ENCODE measurements around the gene RPL18A.
A peak's percentile ranks its signal among the peaks of the same experiment; 100 is the strongest.

RPL18A gene

GRCh38 chr19:17873786-17874757, 14.4 kb downstream of the RPL18A start:
- Histone ChIP-seq H3K4me3 (ENCODE audit: low read depth, low read length) (peak overlapping the region; percentile 3), H3K27ac (no peak overlapping the region), H3K27me3 (replicated peaks) (peaks cover 44% of the 10 kb centered on the region), H3K36me3 (replicated peaks) (no peaks in the 10 kb centered on the region)
- no peak for TF ChIP-seq CTCF (IDR thresholded peaks at IDR 0.05; ENCODE audit: low read depth, low read length, missing control alignments)
- in situ Hi-C loops (cut with HindIII; ENCODE audit: low pct_ligation_motif_present, low sequenced_read_pairs), result no loop called here
- no peak for DNase-seq

- TF ChIP-seq CTCF (IDR thresholded peaks at IDR 0.05; ENCODE audit: low read depth, low read length, missing control alignments), result no peak
- no peak for DNase-seq
- Histone ChIP-seq H3K27ac (no peak overlapping the region), H3K4me3 (ENCODE audit: low read depth, low read length) (no peak overlapping the region), H3K36me3 (replicated peaks) (no peaks in the 10 kb centered on the region), H3K27me3 (replicated peaks) (peaks cover 38% of the 10 kb centered on the region)
- in situ Hi-C loops (cut with HindIII; ENCODE audit: low pct_ligation_motif_present, low sequenced_read_pairs), result no loop called here
Observed at GRCh38 chr19:17874758-17875135, 15.0 kb downstream of the RPL18A start.

DNA sequence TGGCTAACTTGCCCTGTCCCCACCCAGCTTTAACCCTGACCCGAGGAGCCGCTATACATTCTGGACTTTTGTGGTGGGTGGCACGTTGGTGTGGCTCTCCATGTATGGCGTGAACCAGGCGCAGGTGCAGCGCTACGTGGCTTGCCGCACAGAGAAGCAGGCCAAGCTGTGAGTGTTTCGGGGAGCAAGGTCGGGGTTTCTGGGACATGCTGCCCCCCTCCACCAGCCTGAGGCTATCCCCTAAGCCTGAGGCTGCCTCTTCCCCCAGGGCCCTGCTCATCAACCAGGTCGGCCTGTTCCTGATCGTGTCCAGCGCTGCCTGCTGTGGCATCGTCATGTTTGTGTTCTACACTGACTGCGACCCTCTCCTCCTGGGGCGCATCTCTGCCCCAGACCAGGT, 18.0 kb downstream of the RPL18A start:
- Histone ChIP-seq H3K4me3 (ENCODE audit: low read depth, low read length) (no peak overlapping the region), H3K27ac (no peak overlapping the region), H3K27me3 (replicated peaks) (peaks cover 13% of the 10 kb centered on the region), H3K36me3 (replicated peaks) (no peaks in the 10 kb centered on the region)
- TF ChIP-seq CTCF (IDR thresholded peaks at IDR 0.05; ENCODE audit: low read depth, low read length, missing control alignments), result no peak
- in situ Hi-C loops (cut with HindIII; ENCODE audit: low pct_ligation_motif_present, low sequenced_read_pairs), result no loop called here
- DNase-seq, result no peak

DNA sequence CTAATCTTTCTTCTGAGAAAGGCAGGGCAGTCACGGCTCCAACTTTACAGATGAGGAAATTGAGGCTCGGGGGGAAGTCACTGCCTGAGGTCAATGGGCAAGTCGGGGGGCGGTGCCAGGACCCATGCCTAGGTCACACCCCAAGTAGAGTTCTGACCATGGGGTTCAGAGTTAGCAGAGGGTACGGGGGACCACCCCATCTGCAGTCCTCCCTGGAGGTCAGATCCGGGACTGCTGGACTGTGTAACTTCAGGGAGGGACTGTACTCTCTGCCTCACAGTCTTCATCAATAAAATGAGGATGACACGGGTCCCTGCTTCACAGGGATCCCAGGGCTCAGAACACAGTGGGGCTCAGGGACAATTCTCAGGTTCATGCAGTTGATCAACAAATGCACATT, 19.8 kb downstream of the RPL18A start:
- in situ Hi-C loops (cut with HindIII; ENCODE audit: low pct_ligation_motif_present, low sequenced_read_pairs), result no loop called here
- no peak for TF ChIP-seq CTCF (IDR thresholded peaks at IDR 0.05; ENCODE audit: low read depth, low read length, missing control alignments)

DNA sequence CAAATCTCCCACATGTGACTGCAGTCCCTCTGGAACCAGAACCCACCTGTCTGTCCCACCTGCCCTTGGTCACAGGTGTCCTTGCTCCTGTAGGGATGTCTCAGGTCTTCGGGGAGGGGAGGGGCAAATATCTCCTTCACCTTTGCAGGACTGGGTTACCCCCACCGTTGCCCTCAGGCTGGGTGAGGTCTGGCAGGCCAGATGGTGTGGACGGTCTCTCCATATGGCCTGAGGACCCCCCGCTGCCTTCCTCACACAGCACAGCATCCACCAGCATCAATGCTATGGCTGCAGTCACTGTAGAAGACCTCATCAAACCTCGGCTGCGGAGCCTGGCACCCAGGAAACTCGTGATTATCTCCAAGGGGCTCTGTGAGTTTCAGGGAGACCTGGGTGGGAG, 22.0 kb downstream of the RPL18A start:
- Histone ChIP-seq H3K27me3 (replicated peaks) (no peaks in the 10 kb centered on the region), H3K36me3 (replicated peaks) (no peaks in the 10 kb centered on the region), H3K4me3 (ENCODE audit: low read depth, low read length) (no peak overlapping the region), H3K27ac (no peak overlapping the region)
- in situ Hi-C loops (cut with HindIII; ENCODE audit: low pct_ligation_motif_present, low sequenced_read_pairs), result no loop called here
- no peak for DNase-seq
- TF ChIP-seq CTCF (IDR thresholded peaks at IDR 0.05; ENCODE audit: low read depth, low read length, missing control alignments), result no peak

More for the DNA sequence above, 19.8 kb downstream of the RPL18A start:
- Histone ChIP-seq H3K4me3 (ENCODE audit: low read depth, low read length) (no peak overlapping the region), H3K27ac (no peak overlapping the region), H3K36me3 (replicated peaks) (no peaks in the 10 kb centered on the region), H3K27me3 (replicated peaks) (no peaks in the 10 kb centered on the region)
- no peak for DNase-seq

All from brain microvascular endothelial cell (primary cell).